Measurements from ENCODE around the gene PPM1N.

Gene PPM1N

GRCh38 chr19:45523642-45524256, 25.5 kb downstream of the PPM1N start:
- ATAC-seq: peak; percentile 97

GRCh38 chr19:45524575-45525129, 26.4 kb downstream of the PPM1N start:
- no peak for TF ChIP-seq ZNF565 (CRISPR knock-in tag; conservative IDR thresholded peaks at IDR 0.05; ENCODE audit: low read depth)
- no peak for TF ChIP-seq TCF4 (CRISPR knock-in tag; IDR thresholded peaks at IDR 0.05; ENCODE audit: borderline replicate concordance)
- TF ChIP-seq ZC3H10 (CRISPR knock-in tag; IDR thresholded peaks at IDR 0.05): no peak
- no peak for TF ChIP-seq PPARA (CRISPR knock-in tag; IDR thresholded peaks at IDR 0.05; ENCODE audit: borderline replicate concordance)
- TF ChIP-seq BACH2 (CRISPR knock-in tag; IDR thresholded peaks at IDR 0.05; ENCODE audit: borderline replicate concordance): no peak
- TF ChIP-seq PATZ1 (CRISPR knock-in tag; IDR thresholded peaks at IDR 0.05; ENCODE audit: borderline replicate concordance): no peak
- no peak for TF ChIP-seq OSR1 (CRISPR knock-in tag; IDR thresholded peaks at IDR 0.05)
- no peak for TF ChIP-seq ZNF70 (CRISPR knock-in tag; IDR thresholded peaks at IDR 0.05)
- no peak for TF ChIP-seq ZFP3 (CRISPR knock-in tag; IDR thresholded peaks at IDR 0.05)
- no peak for TF ChIP-seq RARB (CRISPR knock-in tag; IDR thresholded peaks at IDR 0.05)
- TF ChIP-seq TSHZ2 (CRISPR knock-in tag; IDR thresholded peaks at IDR 0.05): no peak
- no peak for TF ChIP-seq SNAI2 (CRISPR knock-in tag; IDR thresholded peaks at IDR 0.05)
- TF ChIP-seq TOX (CRISPR knock-in tag; IDR thresholded peaks at IDR 0.05; ENCODE audit: borderline replicate concordance): no peak
- TF ChIP-seq CSDC2 (CRISPR knock-in tag; IDR thresholded peaks at IDR 0.05): no peak
- no peak for TF ChIP-seq ESRRG (CRISPR knock-in tag; IDR thresholded peaks at IDR 0.05)
- no peak for ATAC-seq

More at GRCh38 chr19:45523642-45524256, 25.5 kb downstream of the PPM1N start:
- TF ChIP-seq ZNF8 (CRISPR knock-in tag; IDR thresholded peaks at IDR 0.05): no peak
- TF ChIP-seq ZFP3 (CRISPR knock-in tag; IDR thresholded peaks at IDR 0.05): no peak
- no peak for TF ChIP-seq BACH2 (CRISPR knock-in tag; IDR thresholded peaks at IDR 0.05; ENCODE audit: borderline replicate concordance)
- TF ChIP-seq GLIS3 (CRISPR knock-in tag; IDR thresholded peaks at IDR 0.05): no peak
- no peak for TF ChIP-seq ZC3H10 (CRISPR knock-in tag; IDR thresholded peaks at IDR 0.05)
- TF ChIP-seq ESRRG (CRISPR knock-in tag; IDR thresholded peaks at IDR 0.05): no peak
- no peak for TF ChIP-seq TSHZ2 (CRISPR knock-in tag; IDR thresholded peaks at IDR 0.05)
- no peak for TF ChIP-seq ZFP30 (CRISPR knock-in tag; IDR thresholded peaks at IDR 0.05)

- TF ChIP-seq CSDC2 (CRISPR knock-in tag; IDR thresholded peaks at IDR 0.05) (no peak), ZNF565 (CRISPR knock-in tag; conservative IDR thresholded peaks at IDR 0.05; ENCODE audit: low read depth) (no peak), SNAI2 (CRISPR knock-in tag; IDR thresholded peaks at IDR 0.05) (no peak), ZC3H10 (CRISPR knock-in tag; IDR thresholded peaks at IDR 0.05) (no peak), ZNF8 (CRISPR knock-in tag; IDR thresholded peaks at IDR 0.05) (no peak), ZFP30 (CRISPR knock-in tag; IDR thresholded peaks at IDR 0.05) (no peak), POU6F1 (CRISPR knock-in tag; IDR thresholded peaks at IDR 0.05; ENCODE audit: borderline replicate concordance, low read depth) (no peak), TOX (CRISPR knock-in tag; IDR thresholded peaks at IDR 0.05; ENCODE audit: borderline replicate concordance) (no peak), ZFP3 (CRISPR knock-in tag; IDR thresholded peaks at IDR 0.05) (no peak), TCF4 (CRISPR knock-in tag; IDR thresholded peaks at IDR 0.05; ENCODE audit: borderline replicate concordance) (no peak)
- peak; percentile 62 for ATAC-seq
These were observed 27.9 kb downstream of the PPM1N start for GRCh38 chr19:45526143-45526542.

Data from SK-N-SH treated with all-trans-retinoic acid at 6 μM for 48 hours (cell line).